ENCODE measurements around the gene SIL1.
"Not testable (repeated sequence)": the region's sequence is repeated elsewhere in the genome, so short reads cannot be mapped to it uniquely, and the experiment has no call there.

The SIL1 gene

DNA sequence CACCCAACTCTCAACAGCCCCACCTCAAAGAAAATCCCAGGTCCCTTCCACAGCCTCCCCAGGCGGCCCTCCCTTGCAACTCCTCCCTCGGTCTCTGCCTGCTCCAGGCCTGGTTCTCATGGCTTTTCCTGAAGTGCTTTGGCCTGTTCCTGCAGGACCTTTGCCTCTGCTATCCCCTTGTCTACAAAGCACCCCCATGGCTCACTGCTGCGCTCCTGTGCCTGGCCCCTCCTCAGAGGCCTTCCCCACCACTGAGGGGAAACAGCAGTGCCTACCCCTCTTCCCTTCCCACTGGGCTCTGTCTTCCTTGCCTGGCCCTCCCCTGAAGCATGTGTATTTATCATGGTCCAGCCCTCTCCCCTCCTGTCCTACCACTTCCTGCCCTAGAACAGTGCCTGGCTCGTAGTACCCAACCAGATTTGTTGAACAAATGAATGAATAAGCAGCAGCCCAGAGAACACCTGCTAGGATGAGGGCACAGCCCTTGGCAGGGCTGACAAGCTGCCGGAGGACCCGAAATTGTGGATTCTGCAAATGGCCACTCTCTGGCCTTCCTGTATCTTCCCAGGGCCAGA is 254.5 kb downstream of the SIL1 start:
- no peak for DNase-seq (ENCODE audit: low read depth in 2 of 2)

DNA sequence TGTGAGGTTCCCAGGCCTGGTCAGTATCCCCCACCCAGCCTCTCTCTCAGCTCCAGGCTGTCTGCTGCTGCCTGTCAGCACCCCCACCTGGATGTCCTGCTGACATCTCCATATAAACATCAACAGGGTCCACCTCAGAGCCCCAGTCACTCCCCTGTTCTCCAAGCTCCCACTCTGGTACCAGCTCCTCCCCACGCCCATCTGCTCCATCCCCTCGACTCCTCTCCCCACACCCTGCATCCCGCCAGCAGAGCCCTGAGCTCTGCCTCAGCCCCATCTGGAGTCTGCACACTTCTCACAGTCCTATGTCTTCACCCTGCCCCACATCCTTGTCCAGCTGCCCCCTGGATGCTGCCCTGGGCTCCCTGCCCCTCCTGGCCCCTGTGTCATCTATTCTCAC is 255.3 kb downstream of the SIL1 start:
- no peak for DNase-seq (ENCODE audit: low read depth in 2 of 2)

DNA sequence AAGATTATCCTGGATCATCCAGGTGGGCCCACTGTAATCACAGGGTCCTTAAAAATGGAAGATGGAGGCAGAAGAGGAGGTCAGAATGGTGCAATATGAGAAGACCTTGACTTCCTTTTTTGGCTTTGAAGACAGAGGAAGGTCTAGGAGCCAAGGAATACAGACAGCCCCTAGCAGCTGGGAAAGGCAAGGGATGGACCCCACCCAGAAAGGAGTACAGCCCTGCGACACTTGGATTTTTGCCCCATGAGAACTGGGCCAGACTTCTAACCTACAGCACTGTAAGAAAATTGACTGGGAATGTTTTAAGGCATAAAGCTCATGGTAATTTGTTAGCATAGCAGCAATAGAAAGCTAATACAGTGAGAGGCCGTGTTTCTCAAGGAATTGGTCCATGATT is 256.1 kb downstream of the SIL1 start:
- DNase-seq (ENCODE audit: low read depth in 2 of 2): no peak

DNA sequence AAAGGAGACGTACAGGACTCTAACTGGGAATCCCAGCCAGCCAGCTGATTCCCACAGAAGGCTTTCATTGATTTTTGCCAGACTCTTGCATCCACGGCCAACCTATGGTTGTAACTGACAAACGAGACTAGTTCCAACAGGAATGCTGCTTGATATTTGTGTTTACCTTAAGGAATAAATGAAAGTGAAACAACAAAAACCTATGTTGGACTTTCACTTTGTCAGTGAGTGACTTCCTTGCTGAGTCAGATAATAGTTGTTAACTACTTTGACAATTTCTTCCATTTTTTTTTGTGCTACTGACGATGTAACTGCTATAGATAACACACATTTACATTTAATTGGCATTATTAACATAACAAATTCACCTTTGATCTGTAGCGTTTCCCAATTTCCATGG is 259.6 kb downstream of the SIL1 start:
- DNase-seq (ENCODE audit: low read depth in 2 of 2): no peak

DNA sequence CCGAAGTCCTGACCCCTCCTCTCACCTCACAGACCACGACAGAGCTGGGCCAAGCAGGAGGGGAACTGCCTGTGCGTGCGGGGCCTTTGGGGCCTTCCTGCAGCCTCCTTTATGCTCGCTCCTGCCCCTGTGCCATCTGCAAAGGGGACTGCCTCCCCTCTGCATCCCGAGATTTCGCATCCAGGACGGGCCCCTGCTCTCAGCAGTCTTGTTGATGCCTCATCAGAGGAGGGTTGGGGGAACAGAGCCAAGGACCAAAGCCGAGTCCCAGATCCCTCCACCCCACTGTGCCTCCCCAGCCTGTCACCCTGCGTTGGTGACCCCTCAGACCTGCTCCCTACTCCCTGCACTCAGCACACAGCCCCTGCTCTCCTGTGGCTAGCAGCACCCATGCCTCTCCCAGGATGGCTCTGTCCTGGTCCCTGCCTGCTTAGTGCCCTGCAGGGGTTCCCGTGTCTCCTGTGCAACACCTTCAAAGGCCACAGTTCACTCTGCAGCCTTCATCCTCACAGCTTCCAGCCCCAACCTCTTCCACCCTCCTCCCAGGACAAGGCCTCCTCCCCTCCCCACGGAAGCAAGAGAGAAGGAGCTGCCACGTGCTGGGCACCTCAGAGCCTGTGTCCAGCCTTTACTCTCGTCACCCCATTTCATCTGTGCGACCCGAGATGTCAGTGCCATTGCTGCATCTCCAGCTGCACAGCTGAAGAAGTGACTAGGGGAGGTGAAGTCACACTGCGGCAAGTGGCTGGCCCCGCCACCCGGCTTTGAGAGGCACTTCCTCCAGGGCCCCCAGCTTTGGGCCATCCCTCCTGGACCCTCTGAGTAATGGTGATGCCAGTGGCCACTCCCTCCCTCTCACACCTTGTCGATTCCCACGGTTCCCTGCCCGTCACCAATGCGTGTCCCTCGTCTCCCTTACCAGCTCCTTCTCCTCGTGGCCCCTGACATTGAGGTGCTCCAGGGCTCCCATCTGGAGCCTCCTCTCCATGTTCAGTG is 260.5 kb downstream of the SIL1 start:
- no peak for DNase-seq (ENCODE audit: low read depth in 2 of 2)

DNA sequence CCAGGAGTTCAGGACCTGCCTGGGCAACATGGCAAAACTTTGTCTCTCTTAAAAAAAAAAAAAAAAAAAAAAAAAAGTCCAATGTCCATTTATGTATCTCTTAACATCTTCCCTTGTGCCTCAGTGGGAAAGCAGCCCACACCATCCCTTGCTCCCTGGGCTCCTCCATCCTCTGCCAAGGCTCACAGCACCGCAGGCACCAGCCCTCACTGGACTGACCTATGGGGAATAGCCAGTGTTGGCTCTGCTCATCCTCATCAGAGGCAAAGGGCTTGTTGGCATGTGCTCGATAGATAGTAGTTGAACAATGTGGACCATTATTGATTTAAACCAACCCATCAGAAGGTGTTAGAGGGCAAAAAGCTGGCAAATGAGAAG is 261.2 kb downstream of the SIL1 start:
- DNase-seq (ENCODE audit: low read depth in 2 of 2): no peak

DNA sequence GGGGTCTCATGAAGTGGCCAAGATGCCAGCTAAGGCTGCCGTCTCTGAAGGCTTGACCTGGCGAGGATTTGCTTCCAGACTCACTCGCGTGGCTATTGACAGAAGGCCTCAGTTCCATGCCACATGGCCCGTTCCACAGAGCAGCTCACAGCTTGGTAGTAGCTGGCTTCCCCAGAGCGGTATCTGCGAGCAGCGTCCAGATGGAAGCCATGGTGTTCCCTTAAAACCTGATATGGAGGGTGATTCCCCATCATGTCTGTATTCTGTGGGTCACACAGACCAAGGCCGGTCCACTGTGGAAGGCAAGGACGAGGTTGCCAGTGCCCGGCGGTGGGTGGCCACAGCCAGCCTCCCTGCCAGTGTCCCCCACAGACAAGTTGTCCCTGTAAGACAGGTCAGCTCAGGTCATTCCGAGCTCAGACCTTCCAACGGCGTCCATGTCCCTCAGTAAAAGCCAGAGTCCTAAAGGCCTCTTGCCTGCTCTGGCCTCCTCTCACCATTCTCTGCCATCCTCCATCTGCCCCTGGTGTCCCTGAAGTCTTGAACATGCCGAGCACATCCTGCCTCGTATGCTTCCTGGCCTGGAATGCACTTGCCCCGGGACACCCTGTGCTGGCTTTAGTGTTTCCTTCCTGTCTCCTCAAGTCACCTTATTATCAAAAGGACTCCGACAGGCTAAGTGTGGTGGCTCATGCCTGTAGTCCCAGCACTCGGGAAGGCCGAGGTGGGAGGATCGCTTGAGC is 261.8 kb downstream of the SIL1 start:
- DNase-seq (ENCODE audit: low read depth in 2 of 2): no peak

DNA sequence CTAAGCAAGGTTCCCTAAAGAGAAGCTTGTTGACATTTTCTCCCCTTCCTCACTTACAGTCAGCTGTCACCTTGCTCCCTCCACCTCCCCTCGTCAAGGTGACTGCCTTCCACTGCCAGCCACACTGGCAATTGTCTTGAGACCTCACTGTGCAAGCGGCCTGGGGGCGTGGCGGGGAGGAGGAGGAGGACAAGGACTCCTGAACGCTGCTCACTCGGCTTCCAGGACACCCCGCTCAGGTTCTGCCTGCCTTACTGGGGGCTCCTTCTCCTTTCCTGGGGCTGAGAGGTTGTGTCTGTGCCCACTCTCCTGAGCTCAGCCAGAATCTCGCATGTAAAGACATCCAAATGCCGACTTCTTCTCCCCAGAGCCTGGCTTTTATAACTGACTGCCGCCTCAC is 262.7 kb downstream of the SIL1 start:
- DNase-seq (ENCODE audit: low read depth in 2 of 2): no peak

DNA sequence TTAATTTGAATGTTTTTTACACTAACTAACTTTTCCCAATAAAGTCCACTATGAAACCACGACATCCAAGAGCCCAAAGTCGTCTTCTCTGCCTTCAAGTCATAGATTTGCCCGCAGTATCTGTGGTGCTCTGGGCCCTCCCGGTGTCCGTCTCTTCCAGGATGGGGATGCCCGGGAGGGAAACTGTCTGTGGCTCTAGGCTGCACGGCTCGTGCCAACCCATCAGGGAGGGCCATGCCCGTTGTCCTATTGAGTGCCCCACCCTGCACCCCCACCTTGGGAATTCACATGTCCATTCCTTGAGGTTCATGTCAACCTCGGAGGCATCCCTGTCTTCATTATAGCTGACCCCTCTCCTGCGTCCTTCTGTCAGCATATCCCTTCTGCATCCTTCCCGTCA is 263.2 kb downstream of the SIL1 start:
- no peak for DNase-seq (ENCODE audit: low read depth in 2 of 2)

DNA sequence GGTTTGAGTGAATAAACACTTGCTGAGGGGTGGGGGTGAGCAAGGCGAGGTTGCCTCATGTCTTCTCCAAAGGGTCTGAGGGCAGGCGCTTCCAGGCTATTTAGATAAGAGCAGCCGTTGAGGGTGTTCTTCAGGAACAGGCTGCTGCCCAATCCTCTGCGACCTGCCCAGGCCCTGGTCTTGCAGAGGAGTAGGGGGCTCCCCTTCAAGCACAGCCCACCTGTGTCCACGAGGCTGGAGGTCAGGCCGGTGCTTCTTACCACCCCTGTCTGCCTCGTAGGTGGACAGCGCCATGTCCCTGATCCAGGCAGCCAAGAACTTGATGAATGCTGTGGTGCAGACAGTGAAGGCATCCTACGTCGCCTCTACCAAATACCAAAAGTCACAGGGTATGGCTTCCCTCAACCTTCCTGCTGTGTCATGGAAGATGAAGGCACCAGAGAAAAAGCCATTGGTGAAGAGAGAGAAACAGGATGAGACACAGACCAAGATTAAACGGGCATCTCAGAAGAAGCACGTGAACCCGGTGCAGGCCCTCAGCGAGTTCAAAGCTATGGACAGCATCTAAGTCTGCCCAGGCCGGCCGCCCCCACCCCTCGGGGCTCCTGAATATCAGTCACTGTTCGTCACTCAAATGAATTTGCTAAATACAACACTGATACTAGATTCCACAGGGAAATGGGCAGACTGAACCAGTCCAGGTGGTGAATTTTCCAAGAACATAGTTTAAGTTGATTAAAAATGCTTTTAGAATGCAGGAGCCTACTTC is 264.5 kb downstream of the SIL1 start:
- no peak for DNase-seq (ENCODE audit: low read depth in 2 of 2)

DNA sequence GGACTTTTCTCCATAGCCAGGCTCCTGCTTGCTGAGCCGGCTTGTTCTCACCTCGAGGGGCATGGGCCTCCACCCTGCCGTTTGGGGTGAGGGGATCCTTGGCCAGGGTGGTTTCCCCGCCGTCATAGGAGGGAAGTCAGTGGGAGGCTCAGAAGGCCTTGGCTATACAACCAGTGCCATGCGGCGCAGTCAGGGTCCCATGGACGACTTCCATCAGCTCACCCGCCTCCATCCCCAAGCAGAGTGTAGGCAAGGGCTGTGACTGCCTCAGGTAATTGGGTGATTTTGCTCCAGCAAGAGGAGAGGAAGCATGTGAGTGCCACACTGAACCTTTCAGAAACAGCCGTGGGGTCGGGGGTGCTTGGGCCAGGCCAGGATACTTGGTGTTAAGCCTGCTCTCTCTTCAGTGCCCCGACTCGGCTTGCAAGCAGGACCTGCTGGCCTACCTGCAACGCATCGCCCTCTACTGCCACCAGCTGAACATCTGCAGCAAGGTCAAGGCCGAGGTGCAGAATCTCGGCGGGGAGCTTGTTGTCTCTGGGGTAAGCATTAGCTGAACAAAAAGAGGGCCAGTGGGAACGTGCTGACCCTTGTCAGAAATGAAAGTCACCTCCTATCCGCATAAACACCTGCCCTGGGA is 265.9 kb downstream of the SIL1 start:
- no peak for DNase-seq (ENCODE audit: low read depth in 2 of 2)

DNA sequence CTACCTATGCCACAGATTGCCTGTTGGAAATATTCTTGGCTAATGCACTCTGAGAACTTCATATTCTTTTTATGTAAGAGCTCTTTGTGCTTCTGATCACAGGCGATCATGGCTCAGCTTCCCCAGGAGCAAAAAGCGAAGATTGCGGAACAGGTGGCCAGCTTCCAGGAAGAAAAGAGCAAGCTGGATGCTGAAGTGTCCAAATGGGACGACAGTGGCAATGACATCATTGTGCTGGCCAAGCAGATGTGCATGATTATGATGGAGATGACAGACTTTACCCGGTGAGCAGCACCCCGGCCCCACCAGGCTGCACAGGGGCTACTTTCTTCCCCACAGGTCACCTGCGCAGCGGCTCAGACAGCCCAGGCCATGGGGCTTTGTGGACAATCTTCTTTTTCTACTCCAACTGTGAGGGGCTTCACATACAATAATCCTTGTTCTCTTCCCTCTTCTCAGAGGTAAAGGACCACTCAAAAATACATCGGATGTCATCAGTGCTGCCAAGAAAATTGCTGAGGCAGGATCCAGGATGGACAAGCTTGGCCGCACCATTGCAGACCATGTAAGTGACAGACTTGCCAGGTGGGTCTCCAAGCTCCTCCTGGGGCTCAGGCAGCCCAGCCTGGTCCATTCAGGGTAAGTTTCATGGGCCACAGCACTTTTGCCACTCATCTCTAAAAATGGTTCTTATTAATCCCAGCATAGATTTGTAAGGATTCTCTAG is 267.6 kb downstream of the SIL1 start:
- no peak for DNase-seq (ENCODE audit: low read depth in 2 of 2)

DNA sequence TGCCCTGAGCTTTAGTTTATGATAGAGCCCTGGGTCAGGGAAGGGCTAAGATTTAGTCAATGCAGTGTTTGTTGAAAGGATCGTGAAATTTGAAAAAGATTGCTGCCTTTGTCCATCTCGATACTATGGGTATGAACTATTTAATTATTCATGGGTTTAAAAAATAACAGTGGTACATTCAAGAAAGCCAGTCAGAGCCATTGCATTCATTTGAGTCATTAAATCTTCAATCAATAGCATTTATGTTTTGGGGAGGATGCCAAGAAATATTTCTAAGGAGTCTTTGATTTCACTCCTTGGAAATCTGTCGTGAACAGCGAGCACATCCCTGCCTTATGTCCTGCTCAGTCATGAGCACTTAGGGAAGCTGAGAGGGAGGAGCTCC is 268.6 kb downstream of the SIL1 start:
- DNase-seq (ENCODE audit: low read depth in 2 of 2): no peak

DNA sequence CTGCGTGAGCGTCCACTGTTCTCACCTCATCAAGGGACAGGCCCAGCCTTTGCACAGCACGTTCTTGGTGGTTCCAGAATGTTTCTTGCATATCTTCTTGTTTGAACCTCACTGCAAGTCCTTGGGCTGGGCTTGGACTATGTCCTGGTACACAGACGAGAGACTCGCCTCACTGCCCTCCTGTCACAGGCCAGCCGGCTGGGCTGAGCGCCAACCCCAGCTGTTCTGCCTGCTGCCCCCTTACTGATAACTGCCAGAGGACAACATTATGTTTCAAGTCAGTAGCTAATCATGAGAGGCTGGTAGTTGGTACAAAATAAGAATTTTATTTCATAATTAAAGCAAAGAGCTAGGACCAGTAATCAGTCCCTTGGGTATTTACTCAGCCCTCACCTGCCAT is 270.2 kb downstream of the SIL1 start:
- no peak for DNase-seq (ENCODE audit: low read depth in 2 of 2)

DNA sequence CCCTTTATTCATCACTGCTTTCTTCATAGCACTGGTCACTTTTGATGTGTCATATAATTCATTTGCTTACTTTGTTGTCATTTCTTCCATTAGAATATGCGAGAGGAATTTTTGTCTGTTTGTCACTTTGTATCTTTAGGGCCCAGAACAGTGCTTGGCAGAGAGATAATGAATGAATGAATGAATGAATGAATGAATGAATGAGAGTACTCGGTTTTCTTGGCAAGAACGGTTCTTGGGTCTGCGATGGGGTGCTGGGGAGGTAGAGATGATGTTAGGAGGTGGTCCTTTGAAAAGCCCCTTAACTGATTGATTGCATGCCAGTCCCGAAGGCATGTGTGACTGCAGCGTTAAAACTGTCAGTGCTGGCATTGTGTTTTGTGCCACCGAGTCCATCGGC is 270.6 kb downstream of the SIL1 start:
- DNase-seq (ENCODE audit: low read depth in 2 of 2): no peak

DNA sequence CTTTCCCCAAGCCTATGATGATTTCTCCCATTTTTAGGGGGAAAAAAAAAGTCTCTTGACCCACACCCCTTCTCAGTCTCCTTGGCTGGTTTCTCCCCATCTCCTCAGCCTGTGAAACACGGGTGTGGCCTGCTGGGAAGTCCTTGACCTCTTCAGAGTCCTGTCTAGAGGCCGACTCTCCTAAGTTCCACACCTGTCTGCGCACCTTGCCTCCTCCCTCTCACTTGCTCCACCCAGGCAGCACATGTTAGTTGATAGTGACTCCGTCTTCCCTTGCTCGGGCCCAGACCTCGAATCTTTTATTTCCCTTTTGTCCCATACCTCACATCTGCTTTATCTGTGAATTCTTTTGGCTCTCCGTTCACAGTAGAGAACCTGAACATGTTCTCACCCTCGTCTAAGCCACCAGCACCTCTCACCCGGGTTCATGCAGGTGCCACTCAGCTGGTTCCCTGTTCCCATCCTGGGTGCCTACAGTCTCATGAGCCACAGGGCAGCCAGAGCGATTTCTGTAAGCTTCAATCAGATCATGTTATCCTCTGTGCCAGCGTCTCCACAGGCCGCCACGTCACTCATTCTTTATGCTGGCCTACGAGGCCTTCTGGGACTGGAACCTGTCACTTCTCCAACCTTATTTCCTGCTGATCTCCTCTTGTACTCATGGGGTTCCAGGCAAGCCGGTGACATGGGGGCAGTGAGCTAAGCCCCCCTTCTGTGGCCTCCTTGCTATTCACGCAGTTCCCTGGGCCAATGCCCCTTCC is 271.3 kb downstream of the SIL1 start:
- DNase-seq (ENCODE audit: low read depth in 2 of 2): no peak

DNA sequence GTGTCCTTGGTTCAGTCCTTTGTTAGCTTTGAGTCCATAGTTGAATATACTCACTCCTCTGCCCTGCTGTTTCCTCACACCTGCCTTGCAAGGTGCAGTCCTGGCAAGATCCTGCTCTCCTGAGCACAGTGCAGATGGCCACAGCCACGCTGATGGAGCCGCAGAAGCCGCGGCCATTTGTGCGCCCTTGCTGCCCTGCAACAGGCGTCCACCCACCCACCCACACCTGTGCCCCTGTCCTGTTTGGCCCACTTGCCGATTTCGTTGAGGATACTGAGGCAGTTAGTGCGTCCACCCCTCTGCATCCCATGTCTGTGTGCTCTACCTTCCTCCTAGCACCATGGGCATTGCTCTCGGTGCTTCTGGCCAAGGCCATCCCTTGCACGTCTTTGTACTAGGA is 271.9 kb downstream of the SIL1 start:
- no peak for DNase-seq (ENCODE audit: low read depth in 2 of 2)

DNA sequence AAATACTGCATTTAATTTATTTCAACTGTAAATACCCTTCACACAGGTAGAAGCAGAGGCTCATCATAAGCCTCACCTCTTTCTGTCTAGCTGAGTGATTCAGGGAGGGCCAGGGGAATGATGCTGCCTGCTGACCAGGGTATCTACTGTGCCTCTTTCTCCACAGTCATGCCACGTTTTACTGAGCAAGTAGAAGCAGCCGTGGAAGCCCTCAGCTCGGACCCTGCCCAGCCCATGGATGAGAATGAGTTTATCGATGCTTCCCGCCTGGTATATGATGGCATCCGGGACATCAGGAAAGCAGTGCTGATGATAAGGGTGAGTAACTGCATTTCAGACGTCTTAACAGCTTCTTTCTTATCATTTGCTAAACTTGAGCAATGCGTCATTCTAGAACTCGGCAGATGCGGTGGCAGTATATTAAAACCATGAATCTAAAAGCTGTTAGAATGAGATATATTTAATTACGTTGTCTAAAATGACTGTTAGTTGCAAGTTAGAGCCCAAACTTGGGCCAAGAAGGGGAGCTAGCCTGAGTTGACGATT is 273.0 kb downstream of the SIL1 start:
- no peak for DNase-seq (ENCODE audit: low read depth in 2 of 2)

DNA sequence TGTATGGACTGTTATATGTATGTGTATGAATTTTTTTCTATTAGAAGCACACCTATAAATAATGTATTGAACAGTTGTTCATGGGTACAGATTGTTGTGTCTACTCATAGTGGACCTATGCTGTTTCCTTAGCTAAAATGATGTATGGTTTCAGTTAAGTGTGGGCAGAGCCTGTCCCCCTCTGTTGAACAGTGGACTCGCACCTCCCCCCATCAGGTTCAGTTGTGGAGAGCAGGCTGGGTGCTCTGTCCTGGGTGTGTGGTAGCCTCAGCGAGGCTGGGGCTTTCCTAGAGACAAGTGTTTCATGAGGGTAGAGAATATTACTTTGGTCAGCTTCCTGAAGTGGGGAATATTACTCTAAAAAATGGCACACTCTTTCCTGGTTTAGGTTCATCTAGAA is 275.7 kb downstream of the SIL1 start:
- DNase-seq (ENCODE audit: low read depth in 2 of 2): no peak

DNA sequence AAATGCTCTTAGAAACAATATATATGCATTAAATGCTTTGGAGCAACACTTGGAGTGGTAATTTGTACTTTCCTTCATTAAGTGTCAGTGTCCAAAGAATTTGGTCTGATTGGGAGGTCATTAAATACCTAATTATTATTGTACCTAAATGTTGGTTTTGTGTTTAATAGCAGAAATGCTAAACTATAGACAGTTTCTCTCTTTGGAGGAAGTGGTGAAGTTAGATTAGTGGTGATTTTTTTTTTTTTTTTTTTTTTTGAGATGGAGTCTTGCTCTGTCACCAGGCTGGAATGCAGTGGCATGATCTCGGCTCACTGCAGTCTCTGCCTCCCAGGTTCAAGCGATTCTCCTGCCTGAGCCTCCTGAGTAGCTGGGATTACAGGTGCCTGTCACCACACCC is 276.8 kb downstream of the SIL1 start:
- DNase-seq (ENCODE audit: low read depth in 2 of 2): not testable (repeated sequence)

Data from stimulated activated CD8-positive, alpha-beta memory T cell treated with anti-CD3 and anti-CD28 coated beads, Interleukin-15, amount 100 ng/mL, for 48 hours (primary cell).